NOMO-1 treated with DMSO at 0.1 percent for 48 hours (cell line): ENCODE results near the gene DNAJC11.
A peak's percentile ranks its signal among the peaks of the same experiment; 100 is the strongest.
"Not testable (repeated sequence)": the region's sequence is repeated elsewhere in the genome, so short reads cannot be mapped to it uniquely, and the experiment has no call there.

Experiments
- DNase-seq: peaks from one replicate; lab custom pipeline; 2025; ENCODE audit not compliant: unreplicated experiment; lab: John Stamatoyannopoulos, UW

The DNAJC11 gene, protein sequence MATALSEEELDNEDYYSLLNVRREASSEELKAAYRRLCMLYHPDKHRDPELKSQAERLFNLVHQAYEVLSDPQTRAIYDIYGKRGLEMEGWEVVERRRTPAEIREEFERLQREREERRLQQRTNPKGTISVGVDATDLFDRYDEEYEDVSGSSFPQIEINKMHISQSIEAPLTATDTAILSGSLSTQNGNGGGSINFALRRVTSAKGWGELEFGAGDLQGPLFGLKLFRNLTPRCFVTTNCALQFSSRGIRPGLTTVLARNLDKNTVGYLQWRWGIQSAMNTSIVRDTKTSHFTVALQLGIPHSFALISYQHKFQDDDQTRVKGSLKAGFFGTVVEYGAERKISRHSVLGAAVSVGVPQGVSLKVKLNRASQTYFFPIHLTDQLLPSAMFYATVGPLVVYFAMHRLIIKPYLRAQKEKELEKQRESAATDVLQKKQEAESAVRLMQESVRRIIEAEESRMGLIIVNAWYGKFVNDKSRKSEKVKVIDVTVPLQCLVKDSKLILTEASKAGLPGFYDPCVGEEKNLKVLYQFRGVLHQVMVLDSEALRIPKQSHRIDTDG

DNA sequence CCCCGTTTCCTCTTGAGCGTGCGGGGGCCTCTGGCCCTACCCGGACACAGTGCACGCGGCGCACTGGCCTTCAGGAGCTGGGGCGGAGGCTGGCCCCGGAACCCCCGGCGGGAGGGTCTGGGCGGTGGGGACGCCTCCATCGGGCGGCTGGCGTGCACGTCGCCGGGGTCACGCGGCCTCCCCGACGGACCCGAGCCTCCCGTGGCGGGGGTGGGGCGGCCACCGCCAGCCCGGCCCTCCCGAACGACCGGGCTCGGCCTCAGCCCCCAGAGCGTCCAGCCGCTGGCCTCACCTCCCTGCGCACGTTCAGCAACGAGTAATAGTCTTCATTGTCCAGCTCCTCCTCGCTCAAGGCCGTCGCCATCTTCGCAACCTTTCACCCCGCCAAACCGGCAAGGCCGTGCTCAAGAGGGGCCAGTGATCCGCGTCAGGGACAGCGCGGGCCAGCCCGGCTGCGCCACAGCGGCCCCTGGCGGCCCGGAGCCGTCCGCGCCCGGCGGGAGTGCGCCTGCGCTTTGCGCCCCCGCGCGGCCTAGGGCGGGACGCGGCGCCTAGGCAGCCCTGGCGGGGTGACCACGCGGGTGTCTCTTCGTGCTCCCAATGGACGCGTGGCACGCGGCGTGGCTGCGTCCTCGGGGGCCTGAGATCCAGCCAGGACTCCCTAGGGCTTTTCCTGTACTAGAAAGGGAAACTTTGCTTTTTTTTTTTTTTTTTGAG, at the start of gene DNAJC11:
DNAJC11 (minus strand) TSS at position 380 of the 717 bp plus-strand sequence; CDS start at position 364, 16 bp downstream.
- peak; percentile 78 for DNase-seq

DNA sequence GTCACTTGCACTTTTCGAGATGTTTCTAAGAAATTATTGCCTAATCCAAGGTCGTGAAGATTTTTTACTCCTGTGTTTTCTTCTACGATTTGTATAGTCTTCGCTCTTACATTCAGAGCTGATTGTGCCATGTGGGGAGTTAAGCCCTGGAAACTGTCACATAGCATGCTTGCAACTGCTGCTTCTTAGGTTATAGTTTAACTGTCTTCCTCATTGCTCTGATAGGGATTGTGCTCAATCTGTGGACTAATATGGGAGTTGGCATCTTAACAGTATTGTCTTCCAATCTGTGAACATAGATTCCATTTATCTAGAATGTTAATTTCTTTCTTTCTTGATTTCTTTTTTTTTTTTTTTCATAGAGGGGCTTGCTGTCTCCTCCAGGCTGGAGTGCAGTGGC, 48.9 kb upstream of the DNAJC11 start:
- no peak for DNase-seq

DNA sequence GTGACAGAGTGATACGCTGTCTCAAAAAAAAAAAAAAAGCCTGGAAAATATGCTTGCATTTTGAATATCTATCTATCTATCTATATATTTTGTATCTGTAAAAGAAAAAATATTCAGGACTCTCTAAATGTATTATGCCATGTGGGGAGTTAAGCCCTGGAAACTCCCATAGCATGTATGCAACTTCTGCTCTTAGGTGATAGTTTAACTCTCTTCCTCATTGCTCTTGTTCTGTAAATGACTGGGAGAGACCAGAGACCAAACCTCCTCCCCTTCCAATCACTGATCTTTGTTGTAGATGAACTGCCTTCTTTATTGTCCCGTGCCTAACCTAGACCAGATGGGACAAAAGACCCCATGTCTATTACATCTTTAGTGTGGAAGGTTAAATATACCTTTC, 46.1 kb upstream of the DNAJC11 start:
- DNase-seq, result no peak

DNA sequence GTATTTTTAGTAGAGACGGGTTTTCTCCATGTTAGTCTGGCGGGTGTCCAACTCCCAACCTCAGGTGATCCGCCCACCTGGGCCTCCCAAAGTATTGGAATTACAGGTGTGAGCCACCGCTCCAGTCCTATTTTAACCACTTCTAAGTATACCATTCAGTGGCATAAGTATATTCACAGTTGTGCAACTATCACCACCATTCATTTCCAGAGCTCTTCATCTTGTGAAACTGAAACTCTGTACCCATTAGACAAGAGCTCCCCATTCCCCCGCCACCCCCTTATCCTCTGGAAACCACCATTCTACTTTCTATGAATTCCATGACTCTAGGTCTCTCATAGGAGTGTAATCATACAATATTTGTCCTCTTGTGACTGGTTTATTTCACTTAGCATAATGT, 43.5 kb upstream of the DNAJC11 start:
- no peak for DNase-seq

DNA sequence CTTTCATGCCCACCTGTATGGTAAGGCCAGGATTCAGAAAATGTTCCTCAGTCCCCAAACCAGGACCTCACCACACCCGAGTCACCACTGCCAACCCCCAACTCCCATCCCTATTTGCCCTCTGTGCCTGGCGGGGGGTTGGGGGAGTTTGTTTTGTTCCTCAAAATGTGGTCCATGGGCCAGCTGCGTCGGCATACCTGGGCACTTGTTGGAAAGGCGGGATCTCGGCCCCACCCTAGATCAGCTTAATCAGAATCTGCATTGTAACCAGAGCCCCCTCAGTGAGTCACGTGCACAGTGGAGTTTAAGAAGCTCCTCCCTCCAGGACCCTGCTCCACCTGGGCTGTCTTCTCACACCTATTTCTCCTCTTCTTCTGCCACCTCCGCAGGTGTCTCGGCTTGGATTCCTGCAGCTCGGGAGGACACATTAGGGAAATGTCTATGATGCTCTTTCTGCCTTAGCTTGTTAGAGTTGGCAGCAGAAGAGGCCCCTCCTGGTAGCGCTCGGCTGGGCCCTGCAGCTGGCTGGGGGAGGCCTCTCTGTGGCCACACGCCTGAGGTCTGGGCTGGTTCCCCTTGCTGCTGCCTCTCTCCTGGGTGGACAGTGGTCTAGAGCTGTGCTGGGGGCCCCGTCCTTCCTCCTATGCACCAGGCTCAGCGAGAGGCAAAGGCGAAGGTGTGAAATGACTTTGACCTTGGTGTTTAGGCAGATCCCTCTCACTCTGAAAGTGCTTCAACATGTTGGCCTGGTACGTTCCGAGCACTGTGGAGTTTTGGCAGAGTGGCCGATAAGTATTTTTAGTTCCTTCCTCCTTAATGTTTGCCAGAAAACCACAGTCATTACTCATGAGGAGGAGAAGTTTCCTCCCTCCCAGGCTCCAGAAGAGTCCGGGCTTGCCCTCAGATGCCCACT, 41.8 kb upstream of the DNAJC11 start:
- DNase-seq, result peak; percentile 87

DNA sequence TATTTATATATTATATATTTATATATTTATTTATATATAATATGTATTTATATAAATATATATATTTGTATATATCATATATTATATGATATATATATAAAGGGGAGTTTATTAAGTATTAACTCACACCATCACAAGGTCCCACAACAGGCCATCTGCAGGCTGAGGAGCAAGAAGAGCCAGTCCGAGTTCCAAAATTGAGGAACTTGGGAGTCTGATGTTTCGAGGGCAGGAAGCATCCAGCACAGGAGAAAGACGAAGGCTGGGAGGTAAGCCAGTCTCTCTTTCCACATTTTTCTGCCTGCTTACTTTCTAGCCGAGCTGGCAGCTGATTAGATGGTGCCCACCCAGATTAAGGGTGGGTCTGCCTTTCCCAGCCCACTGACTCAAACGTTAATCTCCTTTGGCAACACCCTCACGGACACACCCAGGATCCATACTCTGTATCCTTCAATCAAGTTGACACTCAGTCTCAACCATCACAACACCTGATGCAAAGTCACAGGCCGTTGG, 41.1 kb upstream of the DNAJC11 start:
- DNase-seq, result not testable (repeated sequence)

DNA sequence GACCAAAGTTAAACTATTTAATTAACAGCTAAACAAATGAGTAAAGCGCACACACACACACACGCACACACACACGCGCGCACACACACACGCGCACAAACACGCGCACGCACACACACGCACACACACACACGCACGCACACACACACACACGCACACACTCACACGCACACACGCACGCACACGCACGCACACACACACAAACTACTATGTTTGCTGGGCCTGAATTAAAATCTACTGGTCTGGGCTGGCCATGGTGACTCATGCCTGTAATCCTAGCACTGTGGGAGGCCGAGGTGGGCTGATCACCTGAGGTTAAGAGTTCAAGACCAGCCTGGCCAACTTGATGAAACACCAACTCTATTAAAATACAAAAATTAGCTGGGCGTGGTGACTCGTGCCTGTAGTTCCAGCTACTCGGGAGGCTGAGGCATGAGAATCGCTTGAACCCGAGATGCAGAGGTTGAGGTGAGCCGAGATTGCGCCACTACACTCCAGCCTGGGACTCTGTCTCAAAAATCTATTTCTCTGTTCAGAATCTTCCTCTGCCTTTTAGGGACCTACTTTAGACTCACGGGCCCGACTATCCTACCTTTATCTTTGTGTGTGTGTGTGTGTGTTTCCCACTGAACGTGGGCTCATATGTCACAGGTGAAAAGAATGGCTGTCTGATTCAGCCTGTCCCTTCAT, 37.5 kb upstream of the DNAJC11 start:
- DNase-seq, result no peak

DNA sequence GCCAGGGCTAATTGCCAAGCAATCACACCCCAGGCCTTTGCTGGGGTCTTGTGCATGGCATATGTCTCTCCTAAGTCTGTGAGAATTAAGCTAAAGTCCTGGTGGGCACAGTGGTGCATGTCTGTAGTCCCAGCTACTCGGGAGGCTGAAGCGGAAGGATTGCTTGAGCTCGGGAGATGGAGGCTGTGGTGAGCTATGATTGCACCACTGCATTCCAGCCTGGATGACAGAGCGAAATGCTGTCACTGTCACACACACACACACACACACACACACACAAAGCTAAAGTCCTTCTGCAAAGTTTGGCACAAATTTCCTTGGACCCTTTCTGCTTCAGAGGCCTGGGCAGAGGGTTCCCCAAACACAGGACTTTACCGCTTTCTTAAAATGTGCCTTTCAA, 31.3 kb upstream of the DNAJC11 start:
- DNase-seq, result no peak

DNA sequence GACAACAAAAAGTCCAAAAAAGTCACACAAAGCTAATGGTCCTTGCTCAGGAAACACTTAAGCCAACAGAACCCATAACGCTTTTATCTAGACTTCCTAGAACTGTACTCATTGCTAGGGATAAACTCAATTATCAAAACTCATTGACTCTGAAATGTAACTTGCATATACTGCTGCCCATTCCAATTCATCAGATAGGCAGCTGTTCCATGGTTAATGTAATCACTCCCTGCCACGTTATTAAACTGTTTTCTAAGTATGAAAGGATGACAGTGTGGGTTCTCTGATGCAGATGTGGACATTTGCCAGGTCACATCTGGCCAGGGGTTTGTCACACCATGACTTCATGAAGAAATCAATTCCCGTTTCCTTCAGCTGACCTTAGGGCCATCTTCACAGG, 30.3 kb upstream of the DNAJC11 start:
- DNase-seq, result no peak

DNA sequence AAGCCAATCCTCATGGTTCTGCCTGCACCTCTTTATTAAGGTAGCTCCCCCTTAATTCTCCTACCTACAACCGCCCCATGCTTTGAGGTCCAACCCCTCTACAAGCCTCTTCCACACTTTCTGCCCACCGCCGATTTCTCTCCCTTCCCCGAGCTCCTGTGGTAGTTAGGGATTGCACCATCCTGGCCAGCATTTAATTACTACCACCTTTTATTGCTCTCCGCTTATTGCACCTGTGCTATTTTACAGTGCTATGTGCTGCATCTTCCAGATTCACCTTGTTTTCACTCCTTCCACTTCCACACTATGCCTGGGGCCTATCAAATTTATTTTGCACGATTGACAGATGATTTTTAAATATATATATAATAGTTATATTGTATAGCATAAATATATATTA, 29.3 kb upstream of the DNAJC11 start:
- DNase-seq, result no peak

DNA sequence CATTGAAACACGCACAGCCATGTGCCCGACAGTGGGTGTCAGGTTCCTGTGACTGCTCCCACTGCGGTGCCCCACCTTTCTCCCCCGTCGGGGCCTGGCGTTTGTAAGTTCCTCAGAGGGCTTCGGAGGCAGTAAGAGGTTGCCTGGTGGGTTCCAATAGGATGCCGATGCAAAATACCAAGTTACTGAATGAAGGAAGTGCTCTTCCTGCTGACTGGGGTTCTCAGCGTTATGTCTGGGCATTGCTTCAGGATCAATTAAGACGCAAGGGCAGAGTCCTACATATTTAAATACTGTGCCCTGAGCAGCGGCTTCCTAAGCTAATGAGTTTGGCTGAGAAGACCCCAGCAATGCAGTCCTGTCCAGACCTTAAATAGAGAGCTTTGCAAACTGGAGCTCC, 28.9 kb upstream of the DNAJC11 start:
- no peak for DNase-seq

DNA sequence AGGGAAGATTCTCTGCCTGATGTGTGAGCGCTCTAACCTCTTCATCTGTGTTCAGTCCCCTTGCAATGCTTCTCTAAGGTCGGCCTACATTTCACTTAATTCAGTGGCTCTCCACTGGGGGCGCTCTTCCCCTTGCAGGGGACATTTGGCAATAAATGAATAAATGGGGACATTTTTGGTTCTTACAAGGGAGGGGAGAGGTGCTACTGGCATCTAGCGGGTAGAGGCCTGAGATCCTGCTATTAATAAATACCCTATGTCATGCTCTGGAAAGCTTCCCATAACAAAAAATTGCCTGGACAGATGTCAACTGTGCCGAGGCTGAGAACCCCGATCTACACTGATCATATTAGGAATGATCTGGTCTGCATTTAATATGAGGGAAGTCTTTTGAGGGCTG, 25.9 kb upstream of the DNAJC11 start:
- peak; percentile 68 for DNase-seq

DNA sequence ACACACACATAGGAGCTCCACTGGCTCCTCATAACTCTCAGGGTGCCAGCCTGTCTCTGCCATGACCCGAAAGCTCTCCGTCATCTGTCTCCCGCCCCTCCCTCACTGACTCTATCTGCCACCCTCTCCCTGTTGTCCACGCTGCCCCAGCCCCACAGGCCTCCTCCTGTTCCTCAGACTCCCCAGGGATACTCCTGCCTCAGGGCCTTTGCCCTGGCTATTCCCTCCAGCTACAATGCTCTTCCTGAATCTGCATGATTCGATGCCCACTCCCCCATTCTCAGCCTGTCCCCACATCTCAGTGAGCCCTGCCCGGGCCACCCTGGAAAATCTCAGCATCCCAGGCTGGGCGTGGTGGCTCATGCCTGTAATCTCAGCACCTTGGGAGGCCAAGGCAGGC, 24.6 kb upstream of the DNAJC11 start:
- no peak for DNase-seq

DNA sequence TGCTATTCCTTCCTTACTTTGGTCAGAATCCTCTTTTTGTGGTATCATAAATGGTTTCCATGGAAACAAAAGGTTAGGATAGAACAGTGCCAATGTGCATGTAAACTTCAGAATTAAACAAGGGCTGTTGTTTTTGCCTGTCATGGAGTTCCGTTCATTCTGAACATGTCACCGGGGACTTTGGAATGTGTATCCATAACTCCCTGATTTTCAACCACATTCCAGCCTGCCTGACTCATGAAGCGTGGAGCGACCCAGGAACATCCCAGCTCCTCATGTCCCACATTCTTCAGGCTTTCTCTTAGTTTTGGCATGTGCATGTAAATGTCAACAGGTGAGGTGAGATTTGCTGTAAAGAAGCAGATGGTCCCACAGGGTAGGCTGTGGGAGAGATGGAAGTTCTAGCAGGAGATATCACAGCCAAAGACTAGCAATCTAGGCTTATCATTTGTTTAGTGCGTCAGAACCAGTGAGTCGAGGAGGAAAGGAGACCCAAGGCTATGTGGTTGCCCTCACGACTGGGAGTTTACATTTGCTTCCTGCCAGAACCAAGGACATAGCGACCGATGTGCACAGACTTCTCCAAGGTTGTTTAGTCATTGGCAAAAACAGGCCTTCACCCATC, 23.0 kb upstream of the DNAJC11 start:
- no peak for DNase-seq

DNA sequence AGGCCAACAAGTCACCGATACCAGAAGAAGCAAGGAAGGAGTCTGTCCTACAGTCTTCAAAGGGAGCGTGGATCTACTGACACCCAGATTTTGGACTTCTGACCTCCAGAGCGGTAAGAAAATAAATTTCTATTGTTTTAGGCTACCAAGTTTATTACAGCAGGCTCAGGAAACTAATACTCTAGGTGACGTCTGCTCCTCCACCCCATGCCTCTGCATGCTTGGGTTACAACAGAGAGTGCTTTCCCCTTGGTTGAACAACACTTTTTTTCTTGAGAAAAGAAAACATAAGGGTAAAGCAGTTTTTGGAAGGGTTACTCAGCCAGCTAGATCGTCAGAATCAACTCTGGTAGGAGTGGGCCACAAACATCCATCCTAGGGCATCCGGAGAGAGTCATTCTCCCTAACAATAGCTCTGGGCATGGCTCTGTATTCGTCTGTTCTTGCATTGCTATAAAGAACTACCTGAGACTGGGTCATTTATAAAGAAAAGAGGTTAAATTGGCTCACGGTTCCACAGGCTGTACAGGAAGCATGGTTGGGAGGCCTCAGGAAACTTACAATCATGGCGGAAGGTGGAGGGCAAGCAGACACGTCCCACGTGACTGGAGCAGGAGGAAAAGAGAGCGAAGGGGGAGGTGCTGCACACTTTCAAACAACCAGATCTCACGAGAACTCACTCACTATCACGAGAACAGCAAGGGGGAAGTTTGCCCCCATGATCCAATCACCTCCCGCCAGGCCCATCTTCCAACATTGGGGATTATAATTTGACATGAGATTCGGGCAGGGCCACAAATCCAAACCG, 22.2 kb upstream of the DNAJC11 start:
- DNase-seq, result no peak

DNA sequence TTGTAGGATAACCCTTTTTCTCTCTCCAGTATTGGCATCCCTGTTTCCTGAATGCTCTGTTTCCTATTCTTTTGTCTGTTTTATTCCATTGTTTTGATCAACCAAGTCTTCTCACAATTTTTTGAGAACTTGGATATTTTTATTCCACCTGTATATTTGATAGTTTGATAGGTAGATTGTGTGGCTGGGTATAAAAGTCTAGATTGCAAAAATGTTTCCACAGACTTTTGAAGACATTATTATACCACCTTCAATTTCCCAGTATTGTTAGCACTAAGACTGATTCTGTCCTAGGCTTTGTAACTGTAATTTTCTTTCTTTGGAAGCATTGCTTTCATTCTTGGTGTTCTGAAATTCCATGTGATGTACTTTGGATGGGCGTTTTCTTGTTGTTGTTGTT, 9.6 kb upstream of the DNAJC11 start:
- DNase-seq, result no peak

DNA sequence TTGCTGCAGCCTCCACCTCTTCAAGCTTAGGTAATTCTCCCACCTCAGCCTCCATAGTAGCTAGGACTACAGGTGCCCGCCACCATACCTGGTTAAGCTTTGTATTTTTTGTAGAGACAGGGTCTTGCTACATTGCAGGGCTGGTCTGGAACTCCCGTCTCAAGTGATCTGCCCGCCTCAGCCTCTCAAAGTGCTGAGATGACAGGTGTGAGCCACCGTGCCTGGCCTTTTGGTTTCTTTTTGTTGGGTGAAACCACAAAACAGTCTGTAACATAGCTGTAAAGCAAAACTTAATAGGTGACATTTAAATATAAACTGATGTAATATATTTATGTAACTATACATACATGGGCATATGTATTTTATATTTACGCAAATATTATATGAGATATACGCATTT, 3.1 kb upstream of the DNAJC11 start:
- DNase-seq, result no peak

DNA sequence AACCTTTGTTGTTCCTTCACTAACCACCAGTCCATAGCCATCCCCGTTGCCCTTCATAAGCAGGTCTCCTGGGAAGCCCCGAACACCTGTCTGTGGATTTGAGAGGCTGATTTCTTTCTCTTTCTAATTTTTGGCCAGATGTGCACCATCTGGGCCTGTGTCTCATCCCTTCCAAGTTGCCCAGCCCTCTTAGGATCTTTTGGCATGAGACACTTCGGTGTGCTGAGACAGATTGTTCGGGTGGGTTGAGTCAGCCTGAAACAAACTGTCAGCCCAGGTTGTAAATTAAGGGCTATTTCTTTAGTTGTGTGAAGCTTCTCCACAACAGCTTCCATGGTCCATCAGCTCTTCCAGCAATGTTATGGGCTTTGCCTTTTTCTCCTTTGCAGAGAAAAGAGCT, 1.4 kb upstream of the DNAJC11 start:
- no peak for DNase-seq

DNA sequence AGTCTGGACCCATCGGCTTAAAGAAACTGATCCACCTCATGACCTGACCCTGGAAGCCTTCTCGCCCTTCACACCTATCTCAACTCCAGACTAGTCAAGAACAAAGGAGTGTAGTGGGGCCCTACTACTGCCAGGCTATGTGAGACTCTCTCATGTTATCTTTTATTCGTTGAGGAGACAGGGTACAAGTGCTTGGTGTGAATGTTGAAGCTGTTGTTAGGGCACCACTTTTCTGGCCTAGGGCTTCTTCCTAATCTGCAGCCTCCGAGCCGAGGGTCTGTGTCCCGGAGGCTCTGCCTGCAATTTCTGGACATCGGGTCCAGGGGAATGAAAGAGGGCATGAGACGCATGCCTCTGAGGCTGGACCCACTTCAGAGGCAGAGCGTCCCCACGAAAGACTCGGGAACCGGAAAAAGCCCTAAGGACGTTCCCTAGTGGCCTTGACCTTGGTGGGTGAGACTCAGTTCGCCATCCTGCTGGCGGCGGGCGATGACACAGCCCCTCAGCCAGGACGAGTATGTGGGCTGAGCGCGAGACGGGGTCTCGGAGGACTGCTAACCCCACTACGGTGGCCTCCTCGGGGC, 671 bp downstream of the DNAJC11 start:
- DNase-seq, result no peak
